Astrocyte (in vitro differentiated cells and primary cell): Measurements from ENCODE around the gene CNGB1. TPM values are rescaled to one million over a fixed set of nuclear protein-coding genes. Genes with fewer than 3 reads are reported as not detected.
A peak's percentile ranks its signal among the peaks of the same experiment; 100 is the strongest.

Experiments
- DNase-seq: peaks from one replicate; pipeline ENCODE4 v3.0.0-alpha.2; 2010; ENCODE audit warnings: low read depth
- FAIRE-seq: peaks from 2 replicates; lab custom pipeline; 2011; peaks lifted over from hg19 to GRCh38; lab: Jason Lieb, UNC
- H2AFZ ChIP-seq: 2 replicates; pipeline ENCODE4 v1.6.0; 2012; ENCODE audit warnings: low read depth, low read length, inconsistent platforms
- H3K27ac ChIP-seq: 2 replicates; pipeline ENCODE4 v1.5.1; 2011; ENCODE audit warnings: low read depth, low read length, inconsistent platforms
- H3K27me3 ChIP-seq: 2 replicates; pipeline ENCODE4 v1.6.0; 2011; ENCODE audit warnings: low read length, inconsistent platforms; ENCODE audit not compliant: insufficient read depth
- H3K36me3 ChIP-seq: 2 replicates; pipeline ENCODE4 v1.5.1; 2011; ENCODE audit warnings: low read length, inconsistent platforms; ENCODE audit not compliant: insufficient read depth
- H3K4me1 ChIP-seq: 2 replicates; pipeline ENCODE4 v1.5.1; 2011; ENCODE audit warnings: low read length, inconsistent platforms; ENCODE audit not compliant: insufficient read depth
- H3K4me2 ChIP-seq: 2 replicates; pipeline ENCODE4 v1.6.0; 2012; ENCODE audit warnings: low read length, inconsistent platforms
- H3K4me3 ChIP-seq: 2 replicates; pipeline ENCODE4 v1.5.1; 2011; ENCODE audit warnings: low read depth, mild to moderate bottlenecking, low read length, inconsistent platforms; ENCODE audit not compliant: insufficient read depth
- H3K79me2 ChIP-seq: 2 replicates; pipeline ENCODE4 v1.6.0; 2012; ENCODE audit warnings: mild to moderate bottlenecking, low read length, inconsistent platforms; ENCODE audit not compliant: insufficient read depth
- H3K9ac ChIP-seq: 2 replicates; pipeline ENCODE4 v1.6.0; 2012; ENCODE audit warnings: mild to moderate bottlenecking, low read length, inconsistent platforms
- H3K9me3 ChIP-seq: 2 replicates; pipeline ENCODE4 v1.5.1; 2012; ENCODE audit warnings: low read depth, mild to moderate bottlenecking, low read length, inconsistent platforms; ENCODE audit not compliant: insufficient read depth
- H4K20me1 ChIP-seq: 2 replicates; pipeline ENCODE4 v1.6.0; 2012; ENCODE audit warnings: low read length, inconsistent platforms; ENCODE audit not compliant: insufficient read depth
- H3K27ac Mint-ChIP-seq: one replicate; pipeline ENCODE4 v1.8.0; 2021; ENCODE audit warnings: mild to moderate bottlenecking, mixed read lengths; ENCODE audit not compliant: unreplicated experiment
- H3K27me3 Mint-ChIP-seq: one replicate; pipeline ENCODE4 v1.8.0; 2021; ENCODE audit warnings: low read depth, mixed read lengths; ENCODE audit not compliant: unreplicated experiment
- H3K36me3 Mint-ChIP-seq: one replicate; pipeline ENCODE4 v1.8.0; 2021; ENCODE audit warnings: low read depth, mixed read lengths; ENCODE audit not compliant: unreplicated experiment
- H3K4me1 Mint-ChIP-seq: one replicate; pipeline ENCODE4 v1.8.0; 2021; ENCODE audit warnings: low read depth, mixed read lengths; ENCODE audit not compliant: unreplicated experiment
- H3K4me3 Mint-ChIP-seq: one replicate; pipeline ENCODE4 v1.8.0; 2021; ENCODE audit warnings: mild to moderate bottlenecking, moderate library complexity, mixed read lengths; ENCODE audit not compliant: unreplicated experiment
- H3K9me3 Mint-ChIP-seq: one replicate; pipeline ENCODE4 v1.8.0; 2021; ENCODE audit warnings: mild to moderate bottlenecking, mixed read lengths; ENCODE audit not compliant: unreplicated experiment
- EZH2 ChIP-seq: IDR thresholded peaks from 2 replicates; pipeline ENCODE4 v1.6.1; 2012; ENCODE audit warnings: mild to moderate bottlenecking, low read length, inconsistent platforms; ENCODE audit not compliant: insufficient read depth
- total RNA-seq: library from RNA; stranded (reverse); gene quantifications from 2 replicates; pipeline ENCODE4 v1.2.1, GENCODE V29; 2021
- TF ChIP-seq, protein P1 (sequence below): IDR thresholded peaks from 2 replicates; pipeline ENCODE4 v1.5.1; 2011; ENCODE audit warnings: low read depth, mild to moderate bottlenecking, inconsistent platforms, low read length, moderate library complexity; ENCODE audit not compliant: insufficient read depth

CNGB1 gene
- total RNA-seq, 1 donor from 2014 or later: not detected

DNA sequence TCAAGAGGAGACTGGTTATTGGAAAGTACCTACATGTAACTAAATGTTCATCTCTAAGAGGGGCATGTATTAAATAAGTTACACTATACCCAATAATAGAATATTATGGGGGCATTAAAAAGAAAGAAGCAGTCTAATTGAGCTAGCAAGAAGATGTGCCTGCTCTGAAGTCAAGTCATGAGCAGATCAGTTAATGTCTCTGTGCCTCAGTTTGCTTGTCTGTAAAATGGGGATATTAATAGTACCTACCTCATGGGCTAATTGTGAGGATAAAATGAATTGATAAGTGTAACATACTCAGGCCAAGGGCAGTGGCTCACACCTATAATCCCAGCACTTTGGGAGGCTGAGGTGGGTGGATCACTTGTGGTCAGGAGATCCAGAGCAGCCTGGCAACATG lies 3.0 kb downstream of the CNGB1 start:
- Histone ChIP-seq H3K9ac (no peak overlapping the region), H2AFZ (no peak overlapping the region), H4K20me1 (no peaks in the 10 kb centered on the region), H3K27me3 (peaks cover 5% of the 10 kb centered on the region), H3K36me3 (no peaks in the 10 kb centered on the region), H3K4me2 (no peak overlapping the region), H3K79me2 (no peaks in the 10 kb centered on the region), H3K4me1 (no peaks in the 10 kb centered on the region), H3K9me3 (no peaks in the 10 kb centered on the region), H3K4me3 (no peak overlapping the region), H3K27ac (no peak overlapping the region)
- H3K4me3 Mint-ChIP-seq: no peak overlapping the region
- H3K36me3 Mint-ChIP-seq: no peaks in the 10 kb centered on the region
- DNase-seq: no peak
- peaks cover 51% of the 10 kb centered on the region for H3K27me3 Mint-ChIP-seq
- FAIRE-seq: no peak
- H3K27ac Mint-ChIP-seq: no peak overlapping the region
- peaks cover 6% of the 10 kb centered on the region for H3K9me3 Mint-ChIP-seq
- TF ChIP-seq EZH2: no peak
- TF ChIP-seq, protein P1, sequence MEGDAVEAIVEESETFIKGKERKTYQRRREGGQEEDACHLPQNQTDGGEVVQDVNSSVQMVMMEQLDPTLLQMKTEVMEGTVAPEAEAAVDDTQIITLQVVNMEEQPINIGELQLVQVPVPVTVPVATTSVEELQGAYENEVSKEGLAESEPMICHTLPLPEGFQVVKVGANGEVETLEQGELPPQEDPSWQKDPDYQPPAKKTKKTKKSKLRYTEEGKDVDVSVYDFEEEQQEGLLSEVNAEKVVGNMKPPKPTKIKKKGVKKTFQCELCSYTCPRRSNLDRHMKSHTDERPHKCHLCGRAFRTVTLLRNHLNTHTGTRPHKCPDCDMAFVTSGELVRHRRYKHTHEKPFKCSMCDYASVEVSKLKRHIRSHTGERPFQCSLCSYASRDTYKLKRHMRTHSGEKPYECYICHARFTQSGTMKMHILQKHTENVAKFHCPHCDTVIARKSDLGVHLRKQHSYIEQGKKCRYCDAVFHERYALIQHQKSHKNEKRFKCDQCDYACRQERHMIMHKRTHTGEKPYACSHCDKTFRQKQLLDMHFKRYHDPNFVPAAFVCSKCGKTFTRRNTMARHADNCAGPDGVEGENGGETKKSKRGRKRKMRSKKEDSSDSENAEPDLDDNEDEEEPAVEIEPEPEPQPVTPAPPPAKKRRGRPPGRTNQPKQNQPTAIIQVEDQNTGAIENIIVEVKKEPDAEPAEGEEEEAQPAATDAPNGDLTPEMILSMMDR: no peak
- no peaks in the 10 kb centered on the region for H3K4me1 Mint-ChIP-seq

DNA sequence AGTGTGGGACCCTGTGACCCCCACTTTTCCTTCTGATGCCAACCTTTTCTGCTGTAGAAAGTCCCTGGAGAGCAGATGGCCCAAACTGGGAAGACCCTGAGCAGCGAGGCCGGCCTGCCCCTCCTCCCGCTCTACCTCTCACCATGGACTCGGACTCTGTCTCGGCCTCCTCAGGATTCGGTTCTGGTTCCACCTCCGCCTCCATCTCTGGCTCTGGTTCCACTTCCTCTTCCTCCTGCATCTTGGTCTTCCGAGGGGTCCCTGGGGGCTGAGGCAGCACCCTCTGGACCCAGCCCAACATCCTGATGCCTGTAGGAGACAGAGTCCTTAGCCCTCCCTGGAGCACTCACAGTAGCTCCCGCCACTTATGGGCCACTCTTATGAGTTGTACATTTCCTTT lies 3.9 kb downstream of the CNGB1 start:
- Histone ChIP-seq H3K27ac (no peak overlapping the region), H2AFZ (no peak overlapping the region), H3K4me2 (no peak overlapping the region), H3K4me3 (no peak overlapping the region), H3K36me3 (no peaks in the 10 kb centered on the region), H3K79me2 (no peaks in the 10 kb centered on the region), H3K9ac (no peak overlapping the region), H4K20me1 (no peaks in the 10 kb centered on the region), H3K27me3 (peaks cover 5% of the 10 kb centered on the region), H3K9me3 (no peaks in the 10 kb centered on the region), H3K4me1 (no peaks in the 10 kb centered on the region)
- Mint-ChIP-seq H3K4me3 (no peak overlapping the region), H3K4me1 (no peaks in the 10 kb centered on the region), H3K36me3 (no peaks in the 10 kb centered on the region), H3K27ac (no peak overlapping the region), H3K9me3 (peaks cover 3% of the 10 kb centered on the region), H3K27me3 (peaks cover 53% of the 10 kb centered on the region)
- TF ChIP-seq EZH2: no peak
- TF ChIP-seq, protein P1: no peak
- FAIRE-seq (no peak), DNase-seq (no peak)

DNA sequence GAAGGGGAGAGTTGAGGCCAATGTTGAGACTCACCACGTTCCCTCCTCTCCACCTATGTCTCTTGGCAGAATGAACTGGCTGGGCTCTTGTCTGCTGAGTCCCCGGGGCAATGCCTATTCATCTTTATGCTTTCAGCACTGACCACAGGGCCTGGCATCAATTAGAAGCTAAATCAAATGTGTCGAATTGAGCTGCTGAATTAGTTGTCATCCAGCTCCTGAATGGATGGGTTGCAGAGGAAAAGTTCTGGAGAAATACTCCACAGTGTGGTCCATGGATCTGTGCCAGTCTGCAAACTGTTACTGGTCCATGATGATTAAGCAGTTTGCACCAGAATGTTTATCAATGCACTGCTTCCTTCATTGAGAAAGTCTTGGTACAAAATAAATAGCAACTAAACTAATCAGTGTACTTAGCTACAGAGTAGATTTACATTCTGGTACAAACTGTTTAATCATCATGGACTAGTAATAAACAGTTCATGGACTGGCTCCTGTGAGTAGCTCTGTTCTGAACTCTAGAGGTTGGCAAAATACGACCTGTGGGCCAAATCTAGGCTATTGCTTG lies 4.6 kb downstream of the CNGB1 start:
- TF ChIP-seq, protein P1: no peak
- TF ChIP-seq EZH2: no peak
- Histone ChIP-seq H3K27ac (no peak overlapping the region), H3K4me1 (no peaks in the 10 kb centered on the region), H3K4me3 (no peak overlapping the region), H3K9me3 (no peaks in the 10 kb centered on the region), H3K27me3 (peaks cover 5% of the 10 kb centered on the region), H3K4me2 (no peak overlapping the region), H3K79me2 (no peaks in the 10 kb centered on the region), H2AFZ (no peak overlapping the region), H3K36me3 (no peaks in the 10 kb centered on the region), H4K20me1 (no peaks in the 10 kb centered on the region), H3K9ac (no peak overlapping the region)
- Mint-ChIP-seq H3K4me3 (no peak overlapping the region), H3K4me1 (no peaks in the 10 kb centered on the region), H3K27ac (no peak overlapping the region), H3K27me3 (peaks cover 55% of the 10 kb centered on the region), H3K9me3 (peaks cover 3% of the 10 kb centered on the region), H3K36me3 (no peaks in the 10 kb centered on the region)
- FAIRE-seq (no peak), DNase-seq (peak; percentile 20)
